IMR-90 (cell line): ENCODE measurements around the gene MDC1. TPM values are rescaled to one million over a fixed set of nuclear protein-coding genes. Genes with fewer than 3 reads are reported as not detected.

ENCODE experiments used
- ATAC-seq: fragments of 200-7000 bp; cut with Tn5 transposase; 2 replicates; pipeline ENCODE4 v1.9.1; 2020; ENCODE audit warnings: low read depth, mild to moderate bottlenecking, moderate library complexity
- BruUV-seq: library from RNA; stranded (reverse); fragments of 400-500 nt; replicated peaks from 2 replicates; lab custom pipeline; 2021; lab: Mats Ljungman, UMichigan
- CTCF ChIA-PET: fragments of 300-600 bp; formaldehyde crosslinking; extraction: SDS; loops from one replicate; lab custom pipeline; 2021; ENCODE audit warnings: antibody characterized with exemption; lab: Yijun Ruan, JAX
- POLR2A ChIA-PET: fragments of 300-600 bp; sonication (Branson Sonifier 250); formaldehyde crosslinking; loops from one replicate; lab custom pipeline; 2022; ENCODE audit warnings: antibody characterized with exemption; ENCODE audit not compliant: unreplicated experiment; lab: Charles Lee
- DNase-seq: peaks from one replicate; pipeline ENCODE4 v3.0.0; 2013
- H2AFZ ChIP-seq: replicated peaks from 2 replicates; pipeline ENCODE3; 2013; ENCODE audit warnings: low read length, mild to moderate bottlenecking; ENCODE audit not compliant: poor library complexity
- H2AK5ac ChIP-seq: 2 replicates; pipeline ENCODE4 v1.6.1; 2013; ENCODE audit warnings: low read depth, low read length, inconsistent platforms
- H2AK9ac ChIP-seq: replicated peaks from 2 replicates; pipeline ENCODE3; 2013; ENCODE audit warnings: mild to moderate bottlenecking, low read depth, low read length, moderate library complexity; ENCODE audit not compliant: poor library complexity
- H2BK120ac ChIP-seq: 2 replicates; pipeline ENCODE4 v1.6.1; 2013; ENCODE audit warnings: low read depth, low read length, inconsistent platforms
- H2BK15ac ChIP-seq: 3 replicates; pipeline ENCODE4 v1.6.1; 2013; ENCODE audit warnings: low read depth, low read length, inconsistent platforms
- H2BK20ac ChIP-seq: 2 replicates; pipeline ENCODE4 v1.6.1; 2013; ENCODE audit warnings: low read depth, mild to moderate bottlenecking, inconsistent platforms, low read length, moderate library complexity
- H2BK5ac ChIP-seq: 2 replicates; pipeline ENCODE4 v1.6.1; 2013; ENCODE audit warnings: mild to moderate bottlenecking, low read depth, low read length, inconsistent platforms; ENCODE audit not compliant: poor library complexity, severe bottlenecking
- H3K14ac ChIP-seq: replicated peaks from 2 replicates; pipeline ENCODE4 v1.6.1; 2013; ENCODE audit warnings: low read depth, low read length, inconsistent platforms
- H3K18ac ChIP-seq: 2 replicates; pipeline ENCODE4 v1.6.1; 2013; ENCODE audit warnings: low read depth, low read length, control low read depth
- H3K23ac ChIP-seq: 2 replicates; pipeline ENCODE4 v1.6.1; 2013; ENCODE audit warnings: low read depth, low read length, inconsistent platforms
- H3K27ac ChIP-seq: 2 replicates; pipeline ENCODE4 v1.5.1; 2013; ENCODE audit warnings: mild to moderate bottlenecking, control low read depth, low read length; ENCODE audit not compliant: insufficient read depth
- H3K27me3 ChIP-seq: 2 replicates; pipeline ENCODE4 v1.6.1; 2013; ENCODE audit warnings: low read length; ENCODE audit not compliant: control insufficient read depth, insufficient read depth
- H3K36me3 ChIP-seq: 2 replicates; pipeline ENCODE4 v1.6.1; 2013; ENCODE audit warnings: low read length, mixed read lengths; ENCODE audit not compliant: control insufficient read depth, insufficient read depth
- H3K4ac ChIP-seq: 2 replicates; pipeline ENCODE4 v1.6.1; 2013; ENCODE audit warnings: low read depth, low read length, inconsistent platforms
- H3K4me1 ChIP-seq: 2 replicates; pipeline ENCODE4 v1.6.1; 2013; ENCODE audit warnings: low read length, mixed read lengths; ENCODE audit not compliant: control insufficient read depth, insufficient read depth
- H3K4me2 ChIP-seq: 2 replicates; pipeline ENCODE4 v1.6.1; 2013; ENCODE audit warnings: low read depth, mild to moderate bottlenecking, control low read depth, low read length, moderate library complexity
- H3K4me3 ChIP-seq: 2 replicates; pipeline ENCODE4 v1.5.1; 2013; ENCODE audit warnings: low read depth, mild to moderate bottlenecking, control low read depth, low read length, moderate library complexity; ENCODE audit not compliant: insufficient read depth
- H3K56ac ChIP-seq: 2 replicates; pipeline ENCODE4 v1.6.1; 2013; ENCODE audit warnings: low read length, inconsistent platforms; ENCODE audit not compliant: insufficient read depth; ENCODE audit errors: extremely low read depth
- H3K79me1 ChIP-seq, 2 experiments: 2 replicates each; pipeline ENCODE4 v1.6.1; 2013; ENCODE audit warnings: low read length in 2 of 2, inconsistent platforms in 1 of 2, low read depth in 1 of 2
- H3K9ac ChIP-seq: 2 replicates; pipeline ENCODE4 v1.6.1; 2013; ENCODE audit warnings: low read depth, low read length, control low read depth
- H3K9me1 ChIP-seq: 2 replicates; pipeline ENCODE4 v1.6.1; 2013; ENCODE audit warnings: low read length, inconsistent platforms; ENCODE audit not compliant: insufficient read depth
- H3K9me3 ChIP-seq: 2 replicates; pipeline ENCODE4 v1.6.1; 2013; ENCODE audit warnings: low read length; ENCODE audit not compliant: control insufficient read depth, insufficient read depth
- H4K20me1 ChIP-seq: 2 replicates; pipeline ENCODE4 v1.6.1; 2013; ENCODE audit warnings: low read length, inconsistent platforms; ENCODE audit not compliant: insufficient read depth
- H4K5ac ChIP-seq: 2 replicates; pipeline ENCODE4 v1.6.1; 2013; ENCODE audit warnings: mild to moderate bottlenecking, low read depth, low read length, control low read depth
- H4K8ac ChIP-seq, 2 experiments: 2 replicates each; pipeline ENCODE4 v1.6.1; 2013; ENCODE audit warnings: low read depth in 2 of 2, low read length in 2 of 2, control low read depth in 1 of 2, inconsistent platforms in 1 of 2
- H4K91ac ChIP-seq: 2 replicates; pipeline ENCODE4 v1.6.1; 2013; ENCODE audit warnings: low read depth, low read length, inconsistent platforms; ENCODE audit not compliant: insufficient read depth
- BHLHE40 ChIP-seq: fragments of 150-350 bp; IDR thresholded peaks from 2 replicates; pipeline ENCODE4 v1.6.1; 2016; ENCODE audit warnings: mild to moderate bottlenecking, low read depth, low read length
- CHD1 ChIP-seq: IDR thresholded peaks from 2 replicates; pipeline ENCODE4 v1.6.1; 2012; ENCODE audit warnings: low read depth, low read length, improper control_type of control experiment
- CTCF ChIP-seq: conservative IDR thresholded peaks from 2 replicates; pipeline ENCODE4 v1.5.1; 2012; ENCODE audit warnings: mild to moderate bottlenecking, low read depth, low read length, improper control_type of control experiment
- FOS ChIP-seq: fragments of 150-350 bp; IDR thresholded peaks from 2 replicates; pipeline ENCODE4 v1.6.1; 2016; ENCODE audit warnings: low read depth, low read length
- MAFK ChIP-seq: IDR thresholded peaks from 2 replicates; pipeline ENCODE4 v1.6.1; 2012; ENCODE audit warnings: low read depth, low read length, improper control_type of control experiment
- MAZ ChIP-seq: IDR thresholded peaks from 2 replicates; pipeline ENCODE4 v1.6.1; 2012; ENCODE audit warnings: low read depth, mild to moderate bottlenecking, low read length, improper control_type of control experiment, moderate library complexity, borderline replicate concordance
- MXI1 ChIP-seq: IDR thresholded peaks from 2 replicates; pipeline ENCODE4 v1.6.1; 2012; ENCODE audit warnings: low read depth, mild to moderate bottlenecking, low read length, moderate library complexity, borderline replicate concordance
- NFE2L2 ChIP-seq: fragments of 150-350 bp; IDR thresholded peaks from 2 replicates; pipeline ENCODE4 v1.6.1; 2016; ENCODE audit warnings: low read depth, mild to moderate bottlenecking, low read length
- RAD21 ChIP-seq: IDR thresholded peaks from 2 replicates; pipeline ENCODE4 v1.6.1; 2012; ENCODE audit warnings: low read length, improper control_type of control experiment
- RFX5 ChIP-seq: IDR thresholded peaks from 2 replicates; pipeline ENCODE4 v1.8.0; 2012; ENCODE audit warnings: low read depth, mild to moderate bottlenecking, low read length, moderate library complexity
- WGBS, 2 experiments: methylation state at CpG; one replicate each; pipeline versions ENCODE4 v1.1.5 to v1.1.7; 2013; ENCODE audit warnings: missing lambda C conversion rate in 2 of 2; ENCODE audit not compliant: insufficient read length in 1 of 2; ENCODE audit errors: extremely low coverage in 2 of 2; 5-methylcytosine and 5-hydroxymethylcytosine counted together
- dilution Hi-C: fragments of 300-500 bp; cut with HindIII; formaldehyde crosslinking; loops from one replicate; pipeline ENCODE4 v1.14.3; 2018; ENCODE audit warnings: low sequenced_read_pairs; ENCODE audit not compliant: unreplicated experiment
- in situ Hi-C: fragments of 300-500 bp; cut with MboI; formaldehyde crosslinking; loops from 3 replicates; pipeline ENCODE4 v1.14.3; 2019; ENCODE audit warnings: low sequenced_read_pairs, inconsistent platforms, mixed read lengths
- intact Hi-C: fragments of 100-400 bp; cut with micrococcal nuclease; formaldehyde crosslinking; loops from 2 replicates; pipeline ENCODE4 v1.10.0; 2022
- polyA plus RNA-seq, 3 experiments: library from polyadenylated mRNA; depleted of rRNA; stranded (reverse); fragments of >200 nt; gene quantifications; 2 replicates each; pipeline ENCODE4 v1.2.3, GENCODE V29; 2012; ENCODE audit warnings: low replicate concordance in 1 of 3
- total RNA-seq: library from RNA; depleted of rRNA; stranded (reverse); fragments of >200 nt; gene quantifications from 2 replicates; pipeline ENCODE4 v1.2.3, GENCODE V29; 2012

MDC1 gene
- total and polyA plus RNA-seq, 2 of the 4 experiments (the other 2 are of a cell fraction), result 4.5 to 12.1 TPM

GRCh38 chr6:30763155-30763617 is 46.1 kb upstream of the MDC1 start:
- no peaks in the 10 kb centered on the region for H3K36me3 ChIP-seq
- in situ Hi-C loops, result no loop called here
- peak overlapping the region; percentile 90 for H3K18ac ChIP-seq
- peak overlapping the region; percentile 85 to 88 for H4K8ac ChIP-seq
- peak overlapping the region; percentile 89 for H2BK5ac ChIP-seq
- ChIA-PET CTCF (no interaction called here), POLR2A (interaction anchor here (1.1 kb wide), 1 partner anchor 16 kb away, joined by 7 read pairs; no protein-coding TSS in a partner anchor)
- H2AK5ac ChIP-seq, result peak overlapping the region; percentile 58
- intact Hi-C loops, result no loop called here
- dilution Hi-C loops, result no loop called here
- H2BK20ac ChIP-seq, result peak overlapping the region; percentile 68
- peak overlapping the region; percentile 8; the same call in 1 of the 2 replicates for H3K23ac ChIP-seq
- peak overlapping the region; percentile 92 for H2BK120ac ChIP-seq
- peaks cover 22% of the 10 kb centered on the region for H3K4me1 ChIP-seq
- peak overlapping the region; percentile 89 for H4K5ac ChIP-seq
- H3K9ac ChIP-seq, result peak overlapping the region; percentile 51; the same call in 1 of the 2 replicates
- H3K9me1 ChIP-seq, result peaks cover 27% of the 10 kb centered on the region
- peak overlapping the region; percentile 16 for H2AFZ ChIP-seq
- no peak overlapping the region for H3K4me2 ChIP-seq
- peak overlapping the region; percentile 90 for H3K4ac ChIP-seq
- peak overlapping the region; percentile 90; the same call in 1 of the 2 replicates for H3K27ac ChIP-seq
- no TSS peak for BruUV-seq
- no CpG with 5 or more reads among the region's 1 CpG for WGBS, 2 experiments
- peak overlapping the region; percentile 86 for H4K91ac ChIP-seq
- H3K27me3 ChIP-seq, result no peaks in the 10 kb centered on the region
- H2BK15ac ChIP-seq, result peak overlapping the region; percentile 60
- ATAC-seq (no peak), DNase-seq (no peak)
- H4K20me1 ChIP-seq, result peaks cover 5% of the 10 kb centered on the region; the same call in 1 of the 2 replicates
- no peak overlapping the region for H2AK9ac ChIP-seq
- no peak overlapping the region for H3K4me3 ChIP-seq
- no peaks in the 10 kb centered on the region for H3K9me3 ChIP-seq
- peak overlapping the region; percentile 73 for H3K14ac ChIP-seq
- H3K79me1 ChIP-seq, result peaks cover 0 to 29% of the 10 kb centered on the region in 2 experiments; a peak in 2 of 4 replicates
- no peak for TF ChIP-seq BHLHE40
- TF ChIP-seq NFE2L2, result no peak
- no peak for TF ChIP-seq MXI1
- no peak for TF ChIP-seq RFX5
- TF ChIP-seq CTCF, result no peak
- no peak for TF ChIP-seq MAFK
- TF ChIP-seq CHD1, result no peak
- no peak for TF ChIP-seq RAD21
- no peak for TF ChIP-seq MAZ
- TF ChIP-seq FOS, result no peak
- peak overlapping the region; percentile 13 for H3K56ac ChIP-seq
